MM.1S (cell line): ENCODE data around the gene RPS2.

Experiments used
- DNase-seq: peaks from one replicate; pipeline ENCODE4 v3.0.0-alpha.2; 2015
- H2AFZ ChIP-seq: fragments of 300-600 bp; sonication (generic); 2 replicates; pipeline ENCODE4 v1.6.0; 2016; ENCODE audit warnings: antibody characterized with exemption, low read length
- H3F3A ChIP-seq: fragments of 300-600 bp; sonication (generic); 2 replicates; pipeline ENCODE4 v1.6.1; 2016; ENCODE audit warnings: mild to moderate bottlenecking, antibody characterized with exemption, low read length, moderate library complexity, mixed read lengths; ENCODE audit not compliant: insufficient read depth
- H3K27ac ChIP-seq: fragments of 300-600 bp; sonication (generic); 2 replicates; pipeline ENCODE4 v1.5.1; 2016; ENCODE audit warnings: mild to moderate bottlenecking, low read length
- H3K27me3 ChIP-seq: fragments of 300-600 bp; sonication (generic); replicated peaks from 2 replicates; pipeline ENCODE4 v1.6.0; 2016; ENCODE audit warnings: low read length; ENCODE audit not compliant: insufficient read depth
- H3K36me3 ChIP-seq: fragments of 300-600 bp; sonication (generic); replicated peaks from 2 replicates; pipeline ENCODE4 v1.6.1; 2016; ENCODE audit warnings: mild to moderate bottlenecking, low read length, mixed read lengths; ENCODE audit not compliant: insufficient read depth
- H3K4me1 ChIP-seq: fragments of 300-600 bp; sonication (generic); 2 replicates; pipeline ENCODE4 v1.6.1; 2016; ENCODE audit warnings: low read length, mixed read lengths
- H3K4me2 ChIP-seq: fragments of 300-600 bp; sonication (generic); 2 replicates; pipeline ENCODE4 v1.6.0; 2016; ENCODE audit warnings: low read depth, low read length
- H3K4me3 ChIP-seq: fragments of 300-600 bp; sonication (generic); 2 replicates; pipeline ENCODE4 v1.5.1; 2016; ENCODE audit warnings: low read length, mixed read lengths
- H3K79me2 ChIP-seq: fragments of 300-600 bp; sonication (generic); 2 replicates; pipeline ENCODE4 v1.6.1; 2016; ENCODE audit warnings: mixed run types, low read length, mixed read lengths
- H3K9ac ChIP-seq: fragments of 300-600 bp; sonication (generic); 2 replicates; pipeline ENCODE4 v1.6.1; 2016; ENCODE audit warnings: low read length, mixed read lengths
- H3K9me2 ChIP-seq: fragments of 300-600 bp; sonication (generic); replicated peaks from 2 replicates; pipeline ENCODE4 v1.6.1; 2016; ENCODE audit warnings: mild to moderate bottlenecking, low read length, mixed read lengths; ENCODE audit not compliant: insufficient read depth
- H3K9me3 ChIP-seq: fragments of 300-600 bp; sonication (generic); replicated peaks from 2 replicates; pipeline ENCODE4 v1.6.1; 2016; ENCODE audit warnings: mild to moderate bottlenecking, low read length, mixed read lengths; ENCODE audit not compliant: insufficient read depth
- H4K20me1 ChIP-seq: fragments of 300-600 bp; sonication (generic); 2 replicates; pipeline ENCODE4 v1.6.1; 2016; ENCODE audit warnings: mild to moderate bottlenecking, low read length, moderate library complexity, mixed read lengths; ENCODE audit not compliant: insufficient read depth
- CTCF ChIP-seq: fragments of 300-600 bp; sonication (generic); IDR thresholded peaks from 2 replicates; pipeline ENCODE4 v1.5.1; 2016; ENCODE audit warnings: antibody characterized with exemption, low read length, mixed read lengths
- EZH2 ChIP-seq: fragments of 300-600 bp; sonication (generic); optimal IDR thresholded peaks from 2 replicates; pipeline ENCODE3; 2017; ENCODE audit warnings: low read depth, mild to moderate bottlenecking, antibody characterized with exemption, low read length, mixed read lengths
- EZH2phosphoT487 ChIP-seq: fragments of 300-600 bp; sonication (generic); IDR thresholded peaks from 2 replicates; pipeline ENCODE4 v1.6.1; 2018; ENCODE audit warnings: antibody characterized with exemption, low read length

Gene RPS2

DNA sequence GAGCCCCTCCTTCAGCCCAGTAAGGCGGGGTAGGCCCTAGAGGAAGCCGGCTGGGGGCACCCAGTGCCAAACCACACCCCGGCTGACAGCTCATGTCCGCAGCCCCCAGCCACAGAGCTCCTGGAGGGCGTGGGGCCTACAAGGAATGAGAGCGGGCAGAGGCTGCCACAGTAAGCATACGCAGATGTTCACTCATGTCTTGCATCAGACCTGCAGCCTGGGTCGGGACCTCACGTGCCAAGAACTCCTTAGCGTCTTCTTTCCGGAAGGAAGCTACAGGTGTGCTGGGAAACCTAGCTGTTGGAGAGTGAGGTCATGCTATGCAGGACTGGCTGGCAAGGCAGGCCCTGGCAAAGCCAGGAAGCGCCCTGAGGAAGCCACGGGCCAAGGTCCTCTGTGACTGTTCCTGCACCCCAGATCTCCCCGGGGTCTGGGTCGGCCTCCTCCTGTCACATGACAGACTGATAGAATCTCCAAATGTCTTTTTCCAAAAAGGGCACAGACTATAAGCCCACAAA is 43.4 kb upstream of the RPS2 start:
- H3F3A ChIP-seq = no peaks in the 10 kb centered on the region
- H3K9ac ChIP-seq = peak overlapping the region; percentile 89
- peaks cover 6% of the 10 kb centered on the region; the same call in 1 of the 2 replicates for H4K20me1 ChIP-seq
- H3K9me2 ChIP-seq = no peaks in the 10 kb centered on the region
- no peak overlapping the region for H2AFZ ChIP-seq
- peak overlapping the region; percentile 92 for H3K4me3 ChIP-seq
- H3K27ac ChIP-seq = peak overlapping the region; percentile 47; the same call in 1 of the 2 replicates
- peak overlapping the region; percentile 96 for H3K4me2 ChIP-seq
- TF ChIP-seq EZH2phosphoT487 (no peak), EZH2 (no peak), CTCF (no peak)
- H3K36me3 ChIP-seq = no peaks in the 10 kb centered on the region
- H3K79me2 ChIP-seq = peaks cover 71% of the 10 kb centered on the region
- no peaks in the 10 kb centered on the region for H3K27me3 ChIP-seq
- H3K4me1 ChIP-seq = peaks cover 17% of the 10 kb centered on the region; the same call in 1 of the 2 replicates
- DNase-seq = no peak
- H3K9me3 ChIP-seq = no peaks in the 10 kb centered on the region

GRCh38 chr16:2007081-2007836 is 42.6 kb upstream of the RPS2 start:
- Histone ChIP-seq H3K4me2 (peak overlapping the region; percentile 96), H3F3A (no peaks in the 10 kb centered on the region), H2AFZ (no peak overlapping the region), H3K27me3 (no peaks in the 10 kb centered on the region), H3K9me3 (no peaks in the 10 kb centered on the region), H4K20me1 (peaks cover 6% of the 10 kb centered on the region; the same call in 1 of the 2 replicates), H3K79me2 (peaks cover 75% of the 10 kb centered on the region), H3K36me3 (no peaks in the 10 kb centered on the region), H3K27ac (peak overlapping the region; percentile 47; the same call in 1 of the 2 replicates), H3K9me2 (no peaks in the 10 kb centered on the region), H3K9ac (peak overlapping the region; percentile 89; the same call in 1 of the 2 replicates), H3K4me3 (peak overlapping the region; percentile 92), H3K4me1 (peaks cover 17% of the 10 kb centered on the region; the same call in 1 of the 2 replicates)
- no peak for DNase-seq
- no peak for TF ChIP-seq EZH2phosphoT487
- TF ChIP-seq EZH2 = no peak
- TF ChIP-seq CTCF = no peak

DNA sequence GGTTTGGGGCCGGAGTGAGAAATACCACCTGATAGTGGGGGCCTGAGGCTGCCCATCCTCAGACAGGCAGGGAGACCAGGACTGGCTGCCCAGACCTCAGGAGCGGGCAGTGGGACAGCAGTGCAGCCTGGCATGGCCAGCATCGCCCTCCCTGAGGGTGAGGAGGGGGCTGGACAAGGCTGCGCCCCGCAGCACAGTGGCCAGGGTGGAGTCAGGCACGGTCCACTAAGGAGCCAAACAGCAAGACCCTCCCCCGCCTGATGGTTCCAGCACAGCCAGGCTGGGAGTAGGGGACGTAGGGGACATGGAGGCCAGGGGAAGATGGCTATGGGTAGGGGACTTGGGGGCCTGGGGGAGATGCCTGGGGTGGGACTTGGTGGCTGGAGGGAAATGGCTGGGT is 41.7 kb upstream of the RPS2 start:
- Histone ChIP-seq H3K4me2 (no peak overlapping the region), H3K27ac (no peak overlapping the region), H3K4me3 (no peak overlapping the region), H3F3A (no peaks in the 10 kb centered on the region), H2AFZ (no peak overlapping the region), H4K20me1 (peaks cover 6% of the 10 kb centered on the region; the same call in 1 of the 2 replicates), H3K4me1 (peaks cover 17% of the 10 kb centered on the region; the same call in 1 of the 2 replicates), H3K36me3 (no peaks in the 10 kb centered on the region), H3K9me3 (no peaks in the 10 kb centered on the region), H3K9ac (no peak overlapping the region), H3K79me2 (peaks cover 75% of the 10 kb centered on the region), H3K9me2 (no peaks in the 10 kb centered on the region), H3K27me3 (no peaks in the 10 kb centered on the region)
- DNase-seq = no peak
- TF ChIP-seq EZH2phosphoT487 (no peak), CTCF (no peak), EZH2 (no peak)
